Activated CD4-positive, alpha-beta memory T cell treated with anti-CD3 and anti-CD28 coated beads for 36 hours (primary cell): ENCODE data around the gene ARPIN. TPM values are rescaled to one million over a fixed set of nuclear protein-coding genes. Genes with fewer than 3 reads are reported as not detected.
"Not testable (repeated sequence)": the region's sequence is repeated elsewhere in the genome, so short reads cannot be mapped to it uniquely, and the experiment has no call there.

Source experiments
- CTCF ChIA-PET: fragments of 350-600 bp; sonication (Branson Sonifier 250); formaldehyde crosslinking; loops from one replicate; lab custom pipeline; 2021; ENCODE audit warnings: antibody characterized with exemption, inconsistent platforms; lab: Charles Lee
- POLR2A ChIA-PET: fragments of 350-600 bp; sonication (Branson Sonifier 250); formaldehyde crosslinking; loops from one replicate; lab custom pipeline; 2021; ENCODE audit warnings: antibody characterized with exemption; lab: Charles Lee
- DNase-seq: peaks from one replicate; pipeline ENCODE4 v3.0.0-alpha.2; 2020
- H3K27ac Mint-ChIP-seq: one replicate; pipeline ENCODE4 v1.8.0; 2021; ENCODE audit warnings: mixed read lengths
- H3K27me3 Mint-ChIP-seq: one replicate; pipeline ENCODE4 v1.8.0; 2021; ENCODE audit warnings: mixed read lengths
- H3K36me3 Mint-ChIP-seq: one replicate; pipeline ENCODE4 v1.8.0; 2021; ENCODE audit warnings: mixed read lengths
- H3K4me1 Mint-ChIP-seq: one replicate; pipeline ENCODE4 v1.8.0; 2021; ENCODE audit warnings: low read depth, mixed read lengths
- H3K4me3 Mint-ChIP-seq: one replicate; pipeline ENCODE4 v1.8.0; 2021; ENCODE audit warnings: mild to moderate bottlenecking, mixed read lengths
- H3K9me3 Mint-ChIP-seq: one replicate; pipeline ENCODE4 v1.8.0; 2021; ENCODE audit warnings: mixed read lengths
- intact Hi-C: fragments of 100-400 bp; cut with micrococcal nuclease; formaldehyde crosslinking; loops from one replicate; pipeline ENCODE4 v1.15.1; 2023
- total RNA-seq, 2 experiments: library from RNA; stranded (reverse); gene quantifications; one replicate each; pipeline ENCODE4 v1.2.3, GENCODE V29; 2021

The ARPIN gene
- total RNA-seq, result under 1 TPM in 1 of 2 experiments, not detected in 1; 0.05 TPM

DNA sequence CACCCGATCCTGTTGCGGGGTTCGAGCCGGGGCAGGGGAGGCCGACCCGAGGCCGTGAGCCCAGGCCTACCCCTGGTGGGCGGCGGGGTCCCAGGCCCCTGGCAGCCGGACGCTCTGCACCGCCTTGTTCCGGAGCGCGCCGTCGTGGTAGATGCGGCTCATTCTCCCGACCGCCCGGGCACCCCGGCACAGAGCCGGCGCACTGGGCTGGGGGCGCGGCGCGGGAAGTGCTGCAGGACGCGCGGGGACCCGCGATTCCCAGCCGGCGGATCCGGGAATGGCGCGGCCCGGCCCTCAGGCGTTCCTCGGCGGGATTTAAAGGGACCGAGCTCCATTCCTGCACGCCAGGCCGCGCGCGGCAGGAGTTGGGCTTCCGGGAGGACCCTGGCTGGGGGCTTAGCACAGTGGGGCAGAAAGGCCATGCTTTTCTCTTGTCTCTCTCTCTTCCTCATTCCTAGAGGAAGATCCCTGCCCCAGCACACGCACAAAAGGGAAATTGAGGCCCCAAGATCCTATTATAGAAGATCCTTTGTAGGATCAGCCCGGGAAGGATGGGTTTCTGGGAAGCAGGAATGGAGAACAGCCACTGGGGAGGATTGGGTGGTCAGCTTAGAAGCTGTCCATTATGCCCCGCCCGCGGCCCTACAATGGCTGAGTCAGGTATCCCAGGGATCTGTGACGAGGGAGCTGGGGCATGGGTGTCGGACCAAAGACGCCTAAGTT is at the start of gene ARPIN:
TSS of gene ARPIN (minus strand) at position 279 of the 723 bp plus-strand sequence. CDS start at position 162, 117 bp downstream.
- H3K36me3 Mint-ChIP-seq, result no peaks in the 10 kb centered on the region
- POLR2A ChIA-PET, result no interaction called here
- no peak for DNase-seq
- CTCF ChIA-PET, result no interaction called here
- no peaks in the 10 kb centered on the region for H3K9me3 Mint-ChIP-seq
- intact Hi-C loops, result no loop called here
- H3K27ac Mint-ChIP-seq, result no peak within 1 kb of the TSS
- peaks cover 29% of the 10 kb centered on the region for H3K27me3 Mint-ChIP-seq
- H3K4me3 Mint-ChIP-seq, result peak within 1 kb of the TSS; percentile 20
- peaks cover 3% of the 10 kb centered on the region for H3K4me1 Mint-ChIP-seq

DNA sequence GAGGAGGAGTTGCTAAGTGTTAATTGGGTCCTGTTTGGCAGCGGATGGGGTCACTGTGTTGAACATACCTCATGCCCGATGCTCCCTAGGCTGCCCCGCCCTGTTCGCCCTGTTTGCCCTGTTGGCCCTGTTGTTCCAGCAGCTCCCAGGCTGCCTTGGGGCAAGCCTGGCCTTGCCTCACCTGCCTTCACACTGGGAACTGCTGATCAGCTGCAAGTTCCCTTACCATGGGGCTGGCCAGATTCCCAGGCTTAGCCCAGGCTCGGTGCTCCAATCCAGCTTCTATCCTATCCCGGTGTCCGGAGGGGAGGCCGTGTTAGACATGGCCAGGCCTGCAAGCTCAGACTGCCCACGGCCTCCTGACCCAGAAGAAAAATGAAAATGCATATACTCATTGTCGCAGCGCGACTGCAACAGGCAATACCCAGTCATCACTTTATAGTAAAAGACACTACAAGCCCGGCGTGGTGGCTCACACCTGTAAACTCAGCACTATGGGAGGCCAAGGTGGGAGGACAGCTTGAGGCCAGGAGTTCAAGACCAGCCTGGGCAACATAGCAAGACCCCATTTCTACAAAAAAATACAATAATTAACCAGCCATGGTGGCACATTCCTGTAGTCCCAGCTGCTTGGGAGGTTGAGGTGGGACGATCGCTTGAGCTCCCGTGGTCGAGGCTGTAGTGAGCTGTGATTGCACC is 45.5 kb upstream of the ARPIN start:
- no peaks in the 10 kb centered on the region for H3K4me1 Mint-ChIP-seq
- no peaks in the 10 kb centered on the region for H3K27me3 Mint-ChIP-seq
- H3K9me3 Mint-ChIP-seq, result peaks cover 6% of the 10 kb centered on the region
- DNase-seq, result no peak
- H3K36me3 Mint-ChIP-seq, result no peaks in the 10 kb centered on the region
- ChIA-PET POLR2A (no interaction called here), CTCF (no interaction called here)
- intact Hi-C loops, result no loop called here
- H3K4me3 Mint-ChIP-seq, result no peak overlapping the region
- no peak overlapping the region for H3K27ac Mint-ChIP-seq

DNA sequence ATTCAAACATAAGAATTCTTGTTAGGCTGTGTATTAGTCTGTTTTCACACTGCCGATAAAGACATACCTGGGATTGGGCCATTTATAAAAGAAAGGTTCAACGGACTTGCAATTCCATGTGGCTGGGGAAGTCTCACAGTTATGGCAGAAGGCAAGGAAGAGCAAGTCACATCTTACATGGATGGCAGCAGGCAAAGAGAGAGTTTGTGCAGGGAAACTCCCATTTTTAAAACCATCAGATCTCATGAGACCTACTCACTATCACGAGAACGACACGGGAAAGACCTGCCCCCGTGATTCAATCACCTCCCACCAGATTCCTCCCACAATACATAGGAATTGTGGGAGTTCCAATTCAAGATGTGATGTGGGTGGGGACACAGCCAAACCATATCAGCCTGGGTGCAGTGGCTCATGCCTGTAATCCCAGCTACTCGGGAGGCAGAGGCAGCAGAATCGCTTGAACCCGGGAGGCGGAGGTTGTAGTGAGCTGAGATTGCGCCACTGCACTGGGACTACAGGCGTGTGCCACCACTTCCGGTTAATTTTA is 42.8 kb upstream of the ARPIN start:
- POLR2A ChIA-PET, H3K27ac Mint-ChIP-seq, intact Hi-C loops, CTCF ChIA-PET, H3K27me3 Mint-ChIP-seq, H3K4me3 Mint-ChIP-seq, H3K9me3 Mint-ChIP-seq, H3K4me1 Mint-ChIP-seq, DNase-seq, H3K36me3 Mint-ChIP-seq: not testable (repeated sequence)

DNA sequence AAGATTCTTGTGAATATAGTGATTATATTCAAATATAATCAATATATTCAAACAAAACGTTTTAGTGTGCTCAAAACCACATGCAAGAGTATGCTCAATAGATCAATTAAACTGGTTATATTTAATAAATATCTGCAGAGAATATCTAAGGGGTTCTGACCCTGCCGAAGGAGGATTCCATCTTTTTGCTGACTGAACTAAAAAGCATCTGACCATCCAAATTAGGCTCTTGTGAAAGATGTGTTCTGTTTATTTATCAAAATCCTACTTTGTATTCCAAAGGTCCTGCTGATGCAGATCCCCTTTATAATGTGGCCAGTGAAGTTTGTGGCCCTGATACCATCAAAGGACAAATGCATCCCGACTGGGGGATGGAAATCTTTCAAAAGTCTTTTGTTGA is 41.8 kb upstream of the ARPIN start:
- intact Hi-C loops, result no loop called here
- no peak for DNase-seq
- Mint-ChIP-seq H3K4me1 (peaks cover 3% of the 10 kb centered on the region), H3K27me3 (no peaks in the 10 kb centered on the region), H3K36me3 (no peaks in the 10 kb centered on the region), H3K27ac (no peak overlapping the region), H3K9me3 (peaks cover 6% of the 10 kb centered on the region), H3K4me3 (no peak overlapping the region)
- POLR2A ChIA-PET, result no interaction called here
- CTCF ChIA-PET, result no interaction called here

DNA sequence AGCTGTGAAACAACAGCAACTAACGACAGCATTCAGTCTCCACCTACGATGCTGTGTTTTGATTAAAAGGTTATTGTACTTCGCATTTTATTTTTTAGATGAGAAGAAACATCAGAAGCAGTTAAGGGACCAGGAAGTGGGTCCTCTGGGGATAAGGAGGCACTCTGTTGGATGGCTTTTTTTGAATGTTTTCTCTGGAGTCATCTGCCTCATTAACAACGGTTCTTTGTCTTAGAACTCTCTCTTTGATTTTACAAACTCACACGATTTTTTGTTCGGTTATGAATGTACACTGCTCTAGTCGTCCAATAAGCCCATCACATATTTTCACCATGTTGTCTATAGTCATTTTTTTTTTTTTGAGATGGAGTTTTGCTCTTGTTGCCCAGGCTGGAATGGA is 36.0 kb upstream of the ARPIN start:
- H3K36me3 Mint-ChIP-seq, result no peaks in the 10 kb centered on the region
- peaks cover 4% of the 10 kb centered on the region for H3K4me1 Mint-ChIP-seq
- H3K27me3 Mint-ChIP-seq, result no peaks in the 10 kb centered on the region
- H3K4me3 Mint-ChIP-seq, result no peak overlapping the region
- intact Hi-C loops, result no loop called here
- ChIA-PET POLR2A (no interaction called here), CTCF (no interaction called here)
- H3K27ac Mint-ChIP-seq, result no peak overlapping the region
- H3K9me3 Mint-ChIP-seq, result no peaks in the 10 kb centered on the region
- no peak for DNase-seq

DNA sequence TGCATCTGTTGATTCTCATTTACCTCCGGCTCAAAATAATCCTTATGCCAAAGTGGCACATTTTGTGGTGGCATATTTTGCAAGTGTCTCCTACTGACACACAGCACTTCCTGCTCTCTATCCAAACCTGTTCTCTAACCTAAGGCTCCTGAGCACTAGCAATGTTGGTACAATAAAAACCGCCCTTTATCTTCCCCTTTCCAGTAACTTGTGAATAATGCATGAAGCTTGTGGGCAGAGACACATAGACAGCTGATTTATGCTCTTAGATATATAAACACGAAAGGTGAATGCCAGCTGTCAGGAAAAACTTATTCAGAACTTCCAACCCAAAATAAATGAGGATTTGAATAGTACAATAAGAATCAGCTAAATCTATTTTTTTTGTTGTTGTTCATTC is 34.6 kb upstream of the ARPIN start:
- no peak overlapping the region for H3K27ac Mint-ChIP-seq
- DNase-seq, result no peak
- H3K9me3 Mint-ChIP-seq, result no peaks in the 10 kb centered on the region
- ChIA-PET CTCF (no interaction called here), POLR2A (no interaction called here)
- no peaks in the 10 kb centered on the region for H3K27me3 Mint-ChIP-seq
- no peak overlapping the region for H3K4me3 Mint-ChIP-seq
- no peaks in the 10 kb centered on the region for H3K36me3 Mint-ChIP-seq
- intact Hi-C loops, result no loop called here
- H3K4me1 Mint-ChIP-seq, result peaks cover 4% of the 10 kb centered on the region

DNA sequence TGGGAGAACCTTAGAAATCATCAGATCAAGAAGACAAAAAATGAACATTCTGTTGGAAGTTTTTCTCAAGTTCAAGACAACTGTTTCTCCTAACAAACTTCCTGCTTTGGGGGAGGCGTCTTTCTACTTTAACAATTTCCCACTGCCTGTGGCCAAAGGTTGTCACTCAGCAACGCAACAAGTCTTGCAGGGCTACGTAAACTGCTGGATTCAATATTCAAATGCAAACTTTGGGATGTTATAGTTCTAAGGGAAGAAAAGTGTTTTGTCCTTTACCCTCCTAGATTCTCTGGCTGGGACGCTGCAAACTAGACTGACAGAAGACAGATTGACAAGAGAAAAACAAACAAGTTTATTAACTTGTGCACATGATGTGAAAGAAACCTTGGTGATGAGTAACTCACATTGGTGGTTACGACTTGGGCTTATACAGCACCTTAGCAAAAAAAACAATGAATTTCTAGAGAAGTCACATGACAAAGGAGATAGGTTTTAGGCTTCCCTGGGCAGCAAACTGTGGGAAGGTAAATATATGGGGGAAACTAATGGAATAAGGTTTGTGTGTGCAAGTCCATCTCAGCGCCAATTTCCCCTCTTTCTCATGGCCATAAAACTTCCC is 34.0 kb upstream of the ARPIN start:
- CTCF ChIA-PET, result no interaction called here
- Mint-ChIP-seq H3K36me3 (no peaks in the 10 kb centered on the region), H3K9me3 (no peaks in the 10 kb centered on the region), H3K4me1 (peaks cover 4% of the 10 kb centered on the region), H3K27ac (no peak overlapping the region), H3K27me3 (no peaks in the 10 kb centered on the region), H3K4me3 (no peak overlapping the region)
- intact Hi-C loops, result no loop called here
- POLR2A ChIA-PET, result no interaction called here
- no peak for DNase-seq

DNA sequence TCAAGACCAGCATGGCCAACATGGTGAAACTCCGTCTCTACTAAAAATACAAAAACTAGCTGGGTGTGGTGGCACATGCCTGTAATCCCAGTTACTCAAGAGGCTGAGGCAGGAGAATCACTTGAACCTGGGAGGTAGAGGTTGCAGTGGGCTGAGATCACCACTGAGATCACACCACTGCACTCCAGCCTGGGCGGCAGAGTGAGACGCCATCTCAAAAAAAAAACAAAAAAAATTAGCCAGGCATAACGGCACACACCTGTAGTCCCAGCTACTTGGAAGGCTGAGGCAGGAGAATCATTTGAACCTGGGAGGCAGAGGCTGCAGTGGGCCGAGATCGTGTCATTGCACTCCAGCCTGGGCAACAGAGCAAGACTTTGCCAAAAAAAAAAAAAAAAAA is 31.0 kb upstream of the ARPIN start:
- H3K9me3 Mint-ChIP-seq, CTCF ChIA-PET, H3K27ac Mint-ChIP-seq, POLR2A ChIA-PET, H3K4me3 Mint-ChIP-seq, intact Hi-C loops, DNase-seq, H3K27me3 Mint-ChIP-seq, H3K4me1 Mint-ChIP-seq, H3K36me3 Mint-ChIP-seq: not testable (repeated sequence)

DNA sequence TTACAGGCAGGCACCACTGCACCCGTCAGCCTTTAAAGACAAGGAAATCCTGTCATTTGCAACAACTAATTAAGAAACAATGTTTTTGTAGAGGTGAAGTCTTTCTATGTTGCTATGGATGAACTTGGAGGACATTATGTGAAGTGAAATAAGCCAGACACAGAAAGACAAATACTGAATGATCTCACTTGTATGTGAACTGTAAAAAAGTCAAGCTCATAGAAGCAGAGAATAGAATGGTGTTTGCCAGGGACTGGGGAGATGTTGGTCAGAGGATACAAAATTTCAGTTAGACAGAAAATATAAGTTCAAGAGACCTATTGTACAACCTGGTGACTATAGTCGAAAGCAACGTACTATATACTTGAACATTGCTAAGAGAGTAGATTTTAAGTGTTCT is 27.2 kb upstream of the ARPIN start:
- Mint-ChIP-seq H3K36me3 (no peaks in the 10 kb centered on the region), H3K27ac (no peak overlapping the region), H3K4me3 (no peak overlapping the region), H3K27me3 (peaks cover 3% of the 10 kb centered on the region), H3K9me3 (no peaks in the 10 kb centered on the region), H3K4me1 (peaks cover 20% of the 10 kb centered on the region)
- ChIA-PET CTCF (interaction anchor here (0.6 to 1.4 kb wide), 2 partner anchors 65 to 74 kb away, joined by 3 to 5 read pairs; no protein-coding TSS in a partner anchor), POLR2A (no interaction called here)
- no peak for DNase-seq
- intact Hi-C loops, result no loop called here

DNA sequence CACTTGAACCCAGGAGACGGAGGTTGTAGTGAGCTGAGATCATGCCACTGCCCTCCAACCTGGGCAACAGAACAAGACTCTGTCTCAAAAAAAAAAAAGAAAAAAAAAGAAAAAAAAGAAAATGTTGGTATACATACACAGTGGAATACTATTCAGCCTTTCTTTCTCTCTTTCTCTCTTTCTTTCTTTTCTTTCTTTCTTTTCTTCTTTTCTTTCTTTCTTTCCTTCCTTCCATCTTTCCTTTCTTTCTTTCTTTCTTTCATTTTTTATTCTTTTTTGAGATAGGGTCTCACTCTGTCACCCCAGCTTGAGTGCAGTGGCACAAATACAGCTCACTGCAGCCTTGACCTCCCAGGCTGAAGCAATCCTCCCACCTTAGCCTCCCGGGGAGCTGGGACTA is 26.6 kb upstream of the ARPIN start:
- CTCF ChIA-PET, result interaction anchor here (0.6 kb wide), 1 partner anchor 75 kb away, joined by 3 read pairs; no protein-coding TSS in a partner anchor
- POLR2A ChIA-PET, result interaction anchor here (0.7 kb wide), 1 partner anchor 162 kb away, joined by 3 read pairs; no protein-coding TSS in a partner anchor

DNA sequence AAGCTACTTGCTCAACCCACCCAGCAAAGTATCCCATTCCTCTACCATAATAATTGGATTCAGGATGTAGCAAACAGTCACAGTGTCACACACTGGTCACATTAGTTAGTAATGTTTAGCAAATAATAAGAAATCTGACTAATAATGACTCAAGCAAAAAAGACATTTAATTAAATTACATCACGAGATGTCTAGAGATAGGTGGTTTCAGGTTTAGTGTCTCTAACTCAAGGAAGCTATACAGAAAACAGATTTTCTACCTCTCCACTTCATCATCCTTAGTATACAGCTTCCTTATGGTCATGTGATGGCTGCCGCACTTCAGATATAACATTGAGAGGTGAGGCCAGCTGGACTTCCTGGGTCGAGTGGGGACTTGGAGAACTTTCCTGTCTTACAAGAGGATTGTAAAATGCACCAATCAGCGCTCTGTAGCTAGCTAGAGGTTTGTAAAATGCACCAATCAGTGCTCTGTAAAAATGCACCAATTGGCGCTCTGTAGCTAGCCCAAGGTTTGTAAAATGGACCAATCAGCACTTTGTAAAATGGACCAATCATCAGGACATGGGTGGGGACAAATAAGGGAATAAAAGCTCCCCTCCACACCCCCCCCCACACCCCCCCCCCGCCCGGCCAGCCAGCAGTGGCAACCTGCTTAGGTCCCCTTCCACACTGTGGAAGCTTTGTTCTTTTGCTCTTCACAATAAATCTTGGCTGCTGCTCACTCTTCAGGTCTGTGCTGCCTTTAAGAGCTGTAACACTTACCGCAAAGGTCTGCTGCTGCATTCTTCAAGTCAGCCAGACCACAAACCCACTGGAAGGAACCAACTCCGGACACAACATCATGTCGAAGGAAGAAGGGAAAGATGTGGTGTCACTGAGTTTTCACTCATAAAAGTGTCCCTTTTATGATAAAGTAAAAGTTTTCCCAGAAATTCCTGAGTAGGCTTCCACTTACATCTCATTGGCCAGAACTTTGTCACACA is 24.9 kb upstream of the ARPIN start:
- no peaks in the 10 kb centered on the region for H3K9me3 Mint-ChIP-seq
- H3K4me3 Mint-ChIP-seq, result no peak overlapping the region
- ChIA-PET CTCF (interaction anchor here (2.2 kb wide), 1 partner anchor 63 kb away, joined by 5 read pairs; no protein-coding TSS in a partner anchor), POLR2A (no interaction called here)
- peaks cover 3% of the 10 kb centered on the region for H3K27me3 Mint-ChIP-seq
- no peaks in the 10 kb centered on the region for H3K36me3 Mint-ChIP-seq
- peaks cover 20% of the 10 kb centered on the region for H3K4me1 Mint-ChIP-seq
- intact Hi-C loops, result no loop called here
- no peak for DNase-seq
- no peak overlapping the region for H3K27ac Mint-ChIP-seq

More for the DNA sequence above, 26.6 kb upstream of the ARPIN start:
- DNase-seq, H3K4me3 Mint-ChIP-seq, H3K27ac Mint-ChIP-seq, H3K9me3 Mint-ChIP-seq, H3K27me3 Mint-ChIP-seq, H3K36me3 Mint-ChIP-seq, intact Hi-C loops: not testable (repeated sequence)
- peaks cover 20% of the 10 kb centered on the region for H3K4me1 Mint-ChIP-seq
